Hindlimb muscle (tissue), 1 donor: ENCODE results near the gene DNAH11. TPM values are rescaled to one million over a fixed set of nuclear protein-coding genes. Genes with fewer than 3 reads are reported as not detected.

Source experiments
- DNase-seq: peaks from one replicate; pipeline ENCODE4 v3.0.0-alpha.2; 2013
- polyA plus RNA-seq: library from polyadenylated mRNA; unstranded; fragments of 120-200 nt; gene quantifications from one replicate; pipeline ENCODE4 v1.2.1, GENCODE V29; 2013; ENCODE audit not compliant: insufficient read length

The DNAH11 gene
- polyA plus RNA-seq, 1 donor, result 0.13 TPM

GRCh38 chr7:21939136-21939857 is 396.5 kb downstream of the DNAH11 start:
- DNase-seq, result no peak

- no peak for DNase-seq
Observed at GRCh38 chr7:21939858-21940372, 397.1 kb downstream of the DNAH11 start.

GRCh38 chr7:21941611-21942141 is 398.8 kb downstream of the DNAH11 start:
- DNase-seq, result no peak

GRCh38 chr7:21942955-21943354 is 400.1 kb downstream of the DNAH11 start:
- no peak for DNase-seq

- no peak for DNase-seq
Observed at GRCh38 chr7:21943436-21943835, 400.6 kb downstream of the DNAH11 start.

GRCh38 chr7:21944616-21945453 is 402.0 kb downstream of the DNAH11 start:
- DNase-seq, result peak; percentile 18

GRCh38 chr7:21945454-21946221 is 402.8 kb downstream of the DNAH11 start, which contains the start of gene CDCA7L:
TSS of gene CDCA7L (minus strand) at chr7:21945899. CDS start at chr7:21945804, 95 bp downstream.
- peak; percentile 75 for DNase-seq

- no peak for DNase-seq
Observed at GRCh38 chr7:21946222-21946709, 403.4 kb downstream of the DNAH11 start.

GRCh38 chr7:21947056-21947455 is 404.2 kb downstream of the DNAH11 start:
- DNase-seq, result no peak

- DNase-seq, result no peak
Observed at GRCh38 chr7:21947946-21948345, 405.1 kb downstream of the DNAH11 start.

- no peak for DNase-seq
Observed at GRCh38 chr7:21948364-21948763, 405.5 kb downstream of the DNAH11 start.

- no peak for DNase-seq
Observed at GRCh38 chr7:21948887-21949540, 406.2 kb downstream of the DNAH11 start.

Other genes with a start within 250 kb of the DNAH11 start
- gene SP4, start 115.0 kb upstream of the DNAH11 start, polyA plus RNA-seq, result 6.2 TPM